ENCODE results near the gene S100A14.

S100A14 gene

GRCh38 chr1:153619171-153619570 is 3.0 kb upstream of the S100A14 start:
- in situ Hi-C loops (cut with MboI; ENCODE audit: low sequenced_read_pairs) = loop anchor here (5.0 kb wide), 1 partner anchor 47 kb away; no protein-coding TSS in a partner anchor

GRCh38 chr1:153617663-153618062 is 1.5 kb upstream of the S100A14 start:
- in situ Hi-C loops (cut with MboI; ENCODE audit: low sequenced_read_pairs) = loop anchor here (5.0 kb wide), 1 partner anchor 45 kb away; no protein-coding TSS in a partner anchor

- in situ Hi-C loops (cut with MboI; ENCODE audit: low sequenced_read_pairs) = loop anchor here (5.0 kb wide), 1 partner anchor 45 kb away; no protein-coding TSS in a partner anchor
Measured at GRCh38 chr1:153616917-153617311, 789 bp upstream of the S100A14 start.

- in situ Hi-C loops (cut with MboI; ENCODE audit: low sequenced_read_pairs) = loop anchor here (5.0 kb wide), 1 partner anchor 43 kb away; no protein-coding TSS in a partner anchor
Measured at GRCh38 chr1:153615406-153615805, 719 bp downstream of the S100A14 start.

- in situ Hi-C loops (cut with MboI; ENCODE audit: low sequenced_read_pairs) = loop anchor here (5.0 kb wide), 1 partner anchor 43 kb away; no protein-coding TSS in a partner anchor
Measured at GRCh38 chr1:153614906-153615305, 1.2 kb downstream of the S100A14 start.

GRCh38 chr1:153614189-153614900 is 1.8 kb downstream of the S100A14 start:
- in situ Hi-C loops (cut with MboI; ENCODE audit: low sequenced_read_pairs) = no loop called here

- in situ Hi-C loops (cut with MboI; ENCODE audit: low sequenced_read_pairs) = no loop called here
Measured at GRCh38 chr1:153613406-153613805, 2.7 kb downstream of the S100A14 start.

GRCh38 chr1:153612755-153613331 is 3.3 kb downstream of the S100A14 start, which contains the start of gene S100A16:
Gene S100A16, minus strand, starts transcription at chr1:153613137. Its CDS starts 4,986 bp downstream, at chr1:153608151.
- in situ Hi-C loops (cut with MboI; ENCODE audit: low sequenced_read_pairs) = no loop called here

GRCh38 chr1:153612111-153612754 is 3.9 kb downstream of the S100A14 start:
- in situ Hi-C loops (cut with MboI; ENCODE audit: low sequenced_read_pairs) = no loop called here

- in situ Hi-C loops (cut with MboI; ENCODE audit: low sequenced_read_pairs) = no loop called here
Measured at GRCh38 chr1:153611356-153611755, 4.8 kb downstream of the S100A14 start.

GRCh38 chr1:153610811-153611301 is 5.3 kb downstream of the S100A14 start:
- in situ Hi-C loops (cut with MboI; ENCODE audit: low sequenced_read_pairs) = no loop called here

GRCh38 chr1:153610334-153610733 is 5.8 kb downstream of the S100A14 start:
- in situ Hi-C loops (cut with MboI; ENCODE audit: low sequenced_read_pairs) = no loop called here

- in situ Hi-C loops (cut with MboI; ENCODE audit: low sequenced_read_pairs) = no loop called here
Measured at GRCh38 chr1:153609585-153609907, 6.6 kb downstream of the S100A14 start.

GRCh38 chr1:153608742-153609584 is 7.2 kb downstream of the S100A14 start:
- in situ Hi-C loops (cut with MboI; ENCODE audit: low sequenced_read_pairs) = no loop called here

- in situ Hi-C loops (cut with MboI; ENCODE audit: low sequenced_read_pairs) = no loop called here
Measured at GRCh38 chr1:153608089-153608682, 7.9 kb downstream of the S100A14 start.

GRCh38 chr1:153607381-153607780 is 8.7 kb downstream of the S100A14 start:
- in situ Hi-C loops (cut with MboI; ENCODE audit: low sequenced_read_pairs) = no loop called here

GRCh38 chr1:153606194-153606593 is 9.9 kb downstream of the S100A14 start:
- in situ Hi-C loops (cut with MboI; ENCODE audit: low sequenced_read_pairs) = no loop called here

- in situ Hi-C loops (cut with MboI; ENCODE audit: low sequenced_read_pairs) = no loop called here
Measured at GRCh38 chr1:153602749-153603148, 13.4 kb downstream of the S100A14 start.

GRCh38 chr1:153599847-153600246 is 16.3 kb downstream of the S100A14 start:
- in situ Hi-C loops (cut with MboI; ENCODE audit: low sequenced_read_pairs) = no loop called here

Data from HL-60/S4 treated with phorbol 12-myristate 13-acetate at 8.2 ng/mL for 4 days and 3 days (cell line).